Esophagus squamous epithelium (tissue), 4 donors: ENCODE measurements around the gene TMEM40.

Experiments
- POLR2A ChIP-seq, 4 donors: fragments of 450-650 bp; IDR thresholded peaks; one replicate each; pipeline ENCODE4 v1.6.1; 2017; ENCODE audit warnings: antibody characterized with exemption in 4 of 4, mild to moderate bottlenecking in 4 of 4, moderate library complexity in 3 of 4
- TF ChIP-seq, protein P1 (sequence below), 6 experiments: fragments of 450-650 bp in 4 of 6; fragments of 200-600 bp in 2 of 6; sonication (generic) in 2 of 6; IDR thresholded peaks; one replicate each; pipeline ENCODE4 v1.5.1; 2016 to 2019; ENCODE audit warnings: antibody characterized with exemption in 6 of 6, mild to moderate bottlenecking in 4 of 6, moderate library complexity in 4 of 6

DNA sequence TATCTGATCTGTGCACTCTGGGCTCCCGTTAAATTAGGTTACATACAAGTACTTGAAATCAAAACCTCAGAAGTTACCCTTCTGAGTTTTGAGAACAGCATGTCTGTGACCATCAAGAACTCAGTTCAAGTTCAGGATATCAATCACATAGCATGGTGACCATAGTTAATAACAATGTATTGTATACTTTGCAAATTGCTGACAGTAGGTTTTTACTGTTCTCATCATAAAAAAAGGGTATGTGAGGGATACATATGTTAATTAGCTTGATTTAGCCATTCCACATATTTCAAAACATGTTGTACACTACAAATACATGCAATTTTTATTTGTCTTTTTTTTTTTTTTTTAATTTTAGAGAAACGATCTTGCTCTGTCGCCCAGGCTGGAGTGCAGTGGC is 25.5 kb downstream of the TMEM40 start:
- TF ChIP-seq, protein P1, sequence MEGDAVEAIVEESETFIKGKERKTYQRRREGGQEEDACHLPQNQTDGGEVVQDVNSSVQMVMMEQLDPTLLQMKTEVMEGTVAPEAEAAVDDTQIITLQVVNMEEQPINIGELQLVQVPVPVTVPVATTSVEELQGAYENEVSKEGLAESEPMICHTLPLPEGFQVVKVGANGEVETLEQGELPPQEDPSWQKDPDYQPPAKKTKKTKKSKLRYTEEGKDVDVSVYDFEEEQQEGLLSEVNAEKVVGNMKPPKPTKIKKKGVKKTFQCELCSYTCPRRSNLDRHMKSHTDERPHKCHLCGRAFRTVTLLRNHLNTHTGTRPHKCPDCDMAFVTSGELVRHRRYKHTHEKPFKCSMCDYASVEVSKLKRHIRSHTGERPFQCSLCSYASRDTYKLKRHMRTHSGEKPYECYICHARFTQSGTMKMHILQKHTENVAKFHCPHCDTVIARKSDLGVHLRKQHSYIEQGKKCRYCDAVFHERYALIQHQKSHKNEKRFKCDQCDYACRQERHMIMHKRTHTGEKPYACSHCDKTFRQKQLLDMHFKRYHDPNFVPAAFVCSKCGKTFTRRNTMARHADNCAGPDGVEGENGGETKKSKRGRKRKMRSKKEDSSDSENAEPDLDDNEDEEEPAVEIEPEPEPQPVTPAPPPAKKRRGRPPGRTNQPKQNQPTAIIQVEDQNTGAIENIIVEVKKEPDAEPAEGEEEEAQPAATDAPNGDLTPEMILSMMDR (IDR thresholded peaks at IDR 0.05), result no peak
- no peak for TF ChIP-seq POLR2A (IDR thresholded peaks at IDR 0.05)
